ENCODE measurements around the gene ABI1.

ABI1 gene

DNA sequence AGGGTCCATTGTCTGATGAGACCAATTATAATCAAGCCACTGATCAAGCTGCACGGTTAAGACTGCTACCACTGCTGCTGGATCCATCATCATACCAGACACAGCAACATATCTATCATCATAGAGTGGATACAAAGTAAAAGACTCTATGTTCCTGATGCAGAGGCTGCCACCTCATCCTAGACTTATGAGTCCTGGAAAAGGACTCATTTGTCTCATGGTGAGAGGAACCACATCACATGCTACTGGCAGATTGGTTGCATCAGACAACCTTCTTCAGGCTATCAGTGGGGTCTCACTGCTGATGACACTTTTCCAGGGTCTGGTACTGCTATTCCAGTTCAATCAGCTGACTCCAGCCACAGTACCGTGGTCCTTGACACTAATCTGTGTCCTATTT lies 79.0 kb downstream of the ABI1 start:
- peak; percentile 5 for DNase-seq
- in situ Hi-C loops (cut with HindIII; ENCODE audit: low pct_ligation_motif_present, low pct_unique_long_range_greater_than_20kb, low sequenced_read_pairs) = no loop called here

DNA sequence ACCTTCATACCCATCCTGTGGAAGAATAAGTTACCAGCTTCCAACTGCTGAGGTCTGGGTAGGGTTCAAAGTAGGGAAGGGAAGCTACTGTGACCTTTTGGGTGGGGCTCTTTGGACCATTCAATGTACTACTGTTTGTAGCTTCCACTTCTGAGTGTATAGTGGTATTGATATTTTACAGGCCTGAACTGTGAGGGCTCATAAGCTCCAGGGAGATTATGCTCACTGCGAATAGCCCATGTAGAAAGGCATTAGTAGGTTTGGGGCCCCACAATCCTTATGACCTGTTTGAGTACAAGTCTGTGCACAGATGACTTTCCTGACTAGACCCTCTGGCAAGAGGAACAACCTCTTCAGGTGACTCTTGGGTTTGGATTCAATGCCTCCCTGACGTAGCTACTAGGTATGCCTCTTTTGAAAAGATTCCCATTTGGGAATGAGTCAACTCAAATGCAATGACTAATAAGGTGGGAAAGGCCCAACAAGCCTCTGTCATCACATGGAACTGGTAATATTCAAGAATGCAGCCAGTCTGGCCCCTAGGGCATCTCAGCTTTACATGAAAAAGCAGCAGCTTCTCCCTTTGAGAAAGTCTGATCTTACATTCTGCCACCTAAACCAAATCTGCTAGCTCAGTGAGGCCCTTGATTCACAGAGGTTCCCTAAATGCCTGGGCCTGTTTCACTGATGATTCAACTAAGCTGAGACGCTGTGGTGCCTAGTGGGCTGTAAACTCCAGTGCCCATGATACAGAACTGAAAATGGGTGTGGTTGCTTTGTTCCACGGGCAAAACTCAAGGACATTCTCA lies 79.8 kb downstream of the ABI1 start:
- DNase-seq = peak; percentile 80
- in situ Hi-C loops (cut with HindIII; ENCODE audit: low pct_ligation_motif_present, low pct_unique_long_range_greater_than_20kb, low sequenced_read_pairs) = no loop called here

DNA sequence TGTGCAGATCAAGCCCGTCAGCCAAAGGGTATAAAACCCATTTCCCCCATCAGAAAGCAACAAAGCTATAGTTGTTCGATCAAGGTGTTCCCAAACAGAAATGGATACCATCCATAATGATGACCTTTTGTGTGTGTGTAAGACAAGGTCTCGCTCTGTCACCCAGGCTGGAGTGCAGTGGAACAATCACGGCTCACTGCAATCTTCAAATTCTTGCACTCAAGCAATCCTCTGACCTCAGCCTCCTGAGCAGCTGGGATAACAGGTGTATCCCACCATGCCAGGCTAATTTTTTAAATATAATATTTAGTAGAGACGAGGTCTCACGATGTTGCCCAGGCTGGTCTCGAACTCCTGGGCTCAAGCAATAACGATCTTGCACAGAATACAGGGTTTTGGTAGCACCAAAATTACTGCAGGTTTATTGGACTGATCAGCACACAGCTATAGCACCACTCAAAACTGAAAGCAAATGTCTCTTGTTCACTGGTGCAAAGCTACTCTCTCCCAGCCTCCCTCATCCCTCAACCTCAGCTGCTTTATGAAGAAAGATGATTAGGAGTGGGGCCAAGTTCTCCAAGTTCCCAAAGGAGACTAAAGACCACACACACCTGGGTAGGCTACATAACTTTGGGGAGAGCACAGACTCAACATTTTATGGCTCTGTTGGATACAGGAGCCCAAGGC lies 80.5 kb downstream of the ABI1 start:
- DNase-seq = peak; percentile 50
- in situ Hi-C loops (cut with HindIII; ENCODE audit: low pct_ligation_motif_present, low pct_unique_long_range_greater_than_20kb, low sequenced_read_pairs) = no loop called here

DNA sequence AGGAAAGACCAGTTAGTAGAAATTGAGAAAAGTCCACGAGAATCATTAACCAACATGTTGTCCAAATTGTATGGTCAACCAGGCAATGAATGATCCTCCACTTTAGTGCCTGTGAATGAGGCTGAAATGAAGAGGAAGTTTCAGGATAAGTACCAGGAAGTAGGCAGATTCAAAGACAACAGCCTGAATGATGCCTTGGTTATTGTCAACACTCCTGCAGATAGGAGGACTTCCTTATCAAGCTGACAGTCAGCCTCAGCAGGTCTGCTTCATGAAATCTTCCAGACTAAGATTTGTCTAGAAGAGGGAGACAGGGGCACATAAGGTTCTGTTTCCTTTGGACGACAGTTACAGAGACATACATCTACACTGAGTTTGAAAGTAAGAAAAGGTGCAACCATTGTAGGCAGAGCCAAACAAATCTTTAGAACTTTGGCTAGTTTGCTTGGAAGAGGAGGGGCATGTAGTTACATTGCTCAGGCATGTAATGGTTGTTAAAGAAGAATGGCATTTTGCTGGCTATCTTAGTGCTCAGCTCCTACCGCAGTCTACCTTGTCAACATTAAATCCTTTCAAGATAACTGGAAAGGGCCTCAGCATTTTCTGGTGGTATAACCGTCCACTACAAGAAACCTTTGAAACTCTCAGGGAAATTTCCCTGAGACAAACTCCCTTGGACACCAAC lies 81.4 kb downstream of the ABI1 start:
- DNase-seq = no peak

DNA sequence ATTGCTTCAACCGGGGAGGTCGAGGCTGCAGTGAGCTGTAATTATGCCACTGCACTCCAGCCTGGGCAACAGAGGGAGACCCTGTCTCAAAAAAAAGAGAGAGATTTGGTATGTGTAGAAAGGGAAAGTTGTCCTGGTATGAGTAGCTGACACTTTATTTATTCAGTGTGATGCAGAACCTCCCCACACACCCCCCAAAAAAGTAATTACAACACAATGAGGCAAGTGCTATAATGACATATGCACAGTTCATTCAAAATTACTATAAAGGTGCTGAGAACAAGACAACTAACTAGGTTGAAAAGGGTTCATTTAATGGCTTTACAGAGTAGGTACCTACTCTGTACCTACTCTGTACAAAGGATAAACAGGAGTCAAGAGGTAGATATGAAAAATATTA lies 83.1 kb downstream of the ABI1 start:
- no peak for DNase-seq
- in situ Hi-C loops (cut with HindIII; ENCODE audit: low pct_ligation_motif_present, low pct_unique_long_range_greater_than_20kb, low sequenced_read_pairs) = no loop called here

More for the DNA sequence above, 81.4 kb downstream of the ABI1 start:
- in situ Hi-C loops (cut with HindIII; ENCODE audit: low pct_ligation_motif_present, low pct_unique_long_range_greater_than_20kb, low sequenced_read_pairs) = no loop called here

DNA sequence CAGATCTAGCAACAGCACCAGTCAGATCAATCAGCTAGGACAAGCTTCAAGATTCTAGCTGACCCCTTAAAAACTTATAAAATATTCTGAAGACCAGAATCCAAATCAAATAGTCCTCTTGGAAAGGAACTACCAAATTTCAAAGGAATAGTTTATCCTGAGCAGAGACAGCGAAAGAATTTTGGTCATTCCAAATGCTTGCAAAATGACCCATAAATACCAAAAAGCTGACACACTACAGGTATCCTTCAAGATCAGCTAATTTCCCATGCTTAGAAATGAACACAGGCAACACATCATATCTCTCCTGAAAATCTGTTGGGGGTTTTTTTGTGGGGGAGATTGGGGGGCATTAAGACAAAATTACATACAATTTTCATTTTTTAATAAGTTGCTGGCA lies 84.5 kb downstream of the ABI1 start:
- in situ Hi-C loops (cut with HindIII; ENCODE audit: low pct_ligation_motif_present, low pct_unique_long_range_greater_than_20kb, low sequenced_read_pairs) = no loop called here

DNA sequence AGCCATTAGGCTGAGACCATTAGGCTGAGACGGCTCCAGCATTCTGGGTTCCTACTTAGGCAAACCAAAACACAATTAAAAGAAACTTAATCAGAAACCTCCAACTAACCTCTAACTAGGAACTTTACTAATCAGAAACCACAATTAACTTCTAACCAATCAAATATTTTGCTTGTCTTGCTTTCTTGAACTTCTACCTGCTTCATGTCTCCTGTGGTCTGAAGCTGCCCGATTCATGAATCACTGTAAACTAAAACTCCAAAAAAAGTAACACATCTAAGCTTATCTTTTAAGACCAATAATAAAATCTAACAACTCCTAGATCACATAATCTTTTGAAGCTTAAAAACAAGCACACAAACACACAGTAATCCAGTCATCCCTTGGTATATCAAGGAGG lies 87.1 kb downstream of the ABI1 start:
- in situ Hi-C loops (cut with HindIII; ENCODE audit: low pct_ligation_motif_present, low pct_unique_long_range_greater_than_20kb, low sequenced_read_pairs) = no loop called here
- no peak for DNase-seq

More for the DNA sequence above, 84.5 kb downstream of the ABI1 start:
- no peak for DNase-seq

DNA sequence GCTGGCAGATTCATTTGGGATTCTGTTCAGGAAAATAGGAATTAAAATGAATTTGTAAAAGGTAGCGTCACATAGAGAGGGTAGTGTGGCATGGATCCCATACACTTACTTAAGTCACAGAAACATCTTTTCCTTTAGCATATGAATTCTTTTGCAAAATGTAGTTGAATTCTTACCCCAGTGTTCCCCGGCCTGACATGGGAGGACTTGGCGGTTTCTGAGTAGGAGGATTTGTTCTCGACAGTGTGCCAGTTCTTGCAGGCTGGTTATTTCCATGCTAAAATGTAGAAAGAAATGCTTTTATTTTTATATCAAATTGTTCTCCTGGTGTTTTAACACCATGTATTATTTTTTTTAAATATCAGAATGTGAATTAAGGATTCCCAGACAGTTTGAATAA lies 90.7 kb downstream of the ABI1 start:
- in situ Hi-C loops (cut with HindIII; ENCODE audit: low pct_ligation_motif_present, low pct_unique_long_range_greater_than_20kb, low sequenced_read_pairs) = no loop called here

DNA sequence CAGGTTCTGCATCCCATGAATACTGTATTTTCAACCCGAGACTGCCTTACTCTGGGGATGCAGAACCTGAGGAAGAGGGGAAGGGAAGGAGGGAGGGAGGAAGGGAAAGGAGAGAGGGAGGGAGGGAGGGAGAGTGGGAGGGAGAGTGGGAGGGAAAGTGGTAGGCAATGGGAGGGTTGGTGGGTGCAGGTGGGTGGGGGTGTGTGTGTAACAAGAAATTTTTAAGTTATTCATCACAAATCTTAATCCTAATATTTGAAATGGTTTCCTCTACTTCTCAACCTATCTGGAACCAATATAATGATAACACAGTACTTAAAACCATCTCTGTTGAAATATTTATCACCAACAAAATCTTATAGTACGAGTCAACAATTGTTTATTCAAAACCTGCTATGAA lies 95.2 kb downstream of the ABI1 start:
- DNase-seq = no peak
- in situ Hi-C loops (cut with HindIII; ENCODE audit: low pct_ligation_motif_present, low pct_unique_long_range_greater_than_20kb, low sequenced_read_pairs) = no loop called here

More for the DNA sequence above, 90.7 kb downstream of the ABI1 start:
- no peak for DNase-seq

DNA sequence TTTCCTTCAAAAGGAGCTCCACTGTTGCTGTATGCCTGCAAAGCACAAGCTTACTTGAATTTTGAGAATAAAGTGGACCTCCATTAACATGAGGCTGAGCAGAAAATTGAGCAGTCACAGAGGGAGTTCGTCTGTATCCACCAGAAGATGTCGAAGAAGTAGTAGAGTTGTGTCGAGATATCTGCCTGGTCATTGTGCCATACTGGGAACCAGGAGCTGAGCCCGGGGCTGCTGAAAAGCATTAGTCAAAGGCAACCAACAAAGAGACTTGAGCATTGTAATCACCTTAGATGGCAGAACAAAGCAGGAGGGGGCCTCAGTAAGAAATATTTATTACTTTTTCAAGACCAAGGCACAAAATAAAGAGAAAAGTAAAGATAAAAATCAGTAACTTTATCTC lies 101.8 kb downstream of the ABI1 start:
- in situ Hi-C loops (cut with HindIII; ENCODE audit: low pct_ligation_motif_present, low pct_unique_long_range_greater_than_20kb, low sequenced_read_pairs) = no loop called here
- no peak for DNase-seq

DNA sequence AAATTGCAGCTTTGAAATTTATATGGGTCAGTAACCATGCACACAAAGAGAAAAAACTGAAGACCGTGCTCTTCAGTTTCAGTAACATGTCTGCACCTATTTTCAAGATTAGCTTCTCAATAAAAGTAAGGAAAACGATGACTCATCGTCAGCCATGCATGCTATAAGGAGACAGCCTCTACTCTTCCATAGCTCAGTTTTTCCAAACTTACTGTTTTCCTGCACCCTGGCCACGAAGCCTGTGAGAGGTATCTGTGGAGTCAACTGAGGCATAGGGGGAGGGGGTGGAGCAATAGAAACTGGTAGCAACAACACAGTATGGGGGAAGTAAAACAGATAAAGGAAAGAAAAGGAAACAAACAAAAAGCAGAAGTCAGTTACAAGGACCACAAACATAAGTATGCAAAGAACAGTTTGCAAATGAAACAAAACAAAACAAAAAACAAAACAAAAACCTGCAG lies 105.3 kb downstream of the ABI1 start:
- DNase-seq = peak; percentile 69
- in situ Hi-C loops (cut with HindIII; ENCODE audit: low pct_ligation_motif_present, low pct_unique_long_range_greater_than_20kb, low sequenced_read_pairs) = no loop called here

DNA sequence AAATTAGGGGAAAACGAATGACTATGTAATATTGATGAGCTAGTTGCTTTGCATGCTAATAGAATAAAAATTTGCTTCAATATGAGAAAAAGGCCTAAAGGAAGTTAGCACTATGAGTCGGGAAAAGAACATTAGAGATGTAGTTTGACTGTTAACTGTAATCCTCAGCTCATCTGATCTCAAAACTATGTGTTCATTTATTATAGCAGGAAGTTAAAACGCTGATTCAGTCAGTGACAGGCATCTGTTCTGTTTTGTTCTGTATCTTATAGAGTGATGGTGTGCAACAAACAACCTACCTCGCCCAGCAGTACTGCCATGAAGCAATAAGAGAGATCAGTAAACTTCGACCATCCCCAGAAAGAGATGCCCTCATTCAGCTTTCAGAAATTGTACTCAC lies 114.7 kb downstream of the ABI1 start:
- DNase-seq = no peak
- in situ Hi-C loops (cut with HindIII; ENCODE audit: low pct_ligation_motif_present, low pct_unique_long_range_greater_than_20kb, low sequenced_read_pairs) = no loop called here

DNA sequence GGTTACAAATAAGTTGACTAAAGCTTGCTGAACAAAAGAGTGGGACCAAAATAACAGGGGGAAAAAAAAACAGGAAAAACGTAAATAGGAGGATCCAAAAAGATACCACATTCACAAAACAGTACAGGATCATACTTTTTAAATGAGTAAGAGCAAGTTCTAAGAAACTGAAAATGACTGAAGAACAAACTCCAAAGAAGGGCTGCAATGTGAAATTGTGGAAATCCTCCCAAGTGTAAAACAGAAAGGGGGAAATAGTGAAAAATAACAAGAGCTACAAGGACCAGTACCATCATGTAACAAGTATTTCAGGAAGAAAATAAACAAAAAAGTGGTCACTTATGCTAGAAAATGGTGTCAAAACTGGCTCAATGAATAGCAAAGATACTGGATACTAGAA lies 116.9 kb downstream of the ABI1 start:
- no peak for DNase-seq
- in situ Hi-C loops (cut with HindIII; ENCODE audit: low pct_ligation_motif_present, low pct_unique_long_range_greater_than_20kb, low sequenced_read_pairs) = no loop called here

DNA sequence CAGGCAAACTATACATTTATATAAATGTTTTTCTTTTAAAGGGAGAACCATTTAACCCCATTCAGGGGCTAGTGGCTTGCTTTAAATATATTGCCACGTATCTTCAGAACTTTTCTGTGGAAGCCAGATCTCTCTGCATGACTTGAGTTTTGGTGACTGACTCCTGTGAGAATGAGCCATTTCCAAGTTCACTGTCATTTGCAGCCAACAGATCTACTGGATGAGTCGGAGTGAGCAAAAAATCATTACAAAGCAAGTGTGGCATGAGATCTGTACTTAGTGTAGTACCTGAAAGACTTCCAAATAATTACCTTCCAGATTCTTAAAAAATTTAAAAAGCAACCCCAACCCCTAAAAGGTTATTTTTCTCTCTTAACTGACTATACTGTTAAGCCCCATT lies 117.7 kb downstream of the ABI1 start:
- in situ Hi-C loops (cut with HindIII; ENCODE audit: low pct_ligation_motif_present, low pct_unique_long_range_greater_than_20kb, low sequenced_read_pairs) = no loop called here
- no peak for DNase-seq

DNA sequence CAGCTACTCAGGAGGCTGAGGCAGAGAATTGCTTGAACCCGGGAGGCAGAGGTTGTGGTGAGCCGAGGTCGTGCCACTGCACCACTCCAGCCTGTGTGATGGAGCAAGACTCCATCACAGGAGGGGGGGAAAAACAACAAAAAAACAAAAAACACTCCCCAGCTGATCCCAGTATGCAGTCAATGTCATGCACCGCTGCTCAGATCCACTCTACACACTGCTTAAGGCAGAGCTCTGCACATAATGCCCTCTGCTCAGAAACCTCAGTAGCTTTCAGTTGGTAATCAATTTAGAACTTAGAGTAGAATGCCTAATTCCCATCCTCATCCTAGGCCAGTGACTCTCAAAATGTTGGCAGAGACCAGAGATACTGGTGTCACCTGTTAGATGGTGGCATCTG lies 119.4 kb downstream of the ABI1 start:
- DNase-seq = no peak
- in situ Hi-C loops (cut with HindIII; ENCODE audit: low pct_ligation_motif_present, low pct_unique_long_range_greater_than_20kb, low sequenced_read_pairs) = no loop called here

DNA sequence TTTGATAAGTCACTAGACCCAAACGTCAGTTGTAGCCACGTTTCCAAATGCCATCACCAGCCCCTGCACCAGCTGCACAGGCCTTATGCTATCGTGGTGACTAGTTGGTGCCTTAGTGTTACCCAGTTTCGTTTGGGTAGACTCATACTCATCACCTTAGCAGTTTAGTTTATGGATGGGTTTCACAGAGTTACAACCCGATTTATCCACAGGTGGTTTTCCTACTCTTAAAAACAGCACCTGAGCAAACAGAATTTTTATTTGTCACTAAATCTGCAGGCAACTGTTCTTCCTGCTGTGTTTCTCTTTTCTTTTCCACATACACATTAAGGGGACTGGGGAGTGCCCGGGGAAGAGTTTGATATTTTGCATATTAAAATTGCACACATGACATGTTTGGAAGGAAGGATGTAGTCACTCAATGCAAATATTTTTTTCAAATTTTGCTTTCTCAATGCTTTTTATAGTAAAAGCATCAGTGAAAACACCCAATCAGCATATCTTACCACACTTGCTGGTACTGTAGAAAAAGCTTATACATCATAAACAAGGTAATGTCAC lies 121.6 kb downstream of the ABI1 start:
- in situ Hi-C loops (cut with HindIII; ENCODE audit: low pct_ligation_motif_present, low pct_unique_long_range_greater_than_20kb, low sequenced_read_pairs) = no loop called here
- no peak for DNase-seq

DNA sequence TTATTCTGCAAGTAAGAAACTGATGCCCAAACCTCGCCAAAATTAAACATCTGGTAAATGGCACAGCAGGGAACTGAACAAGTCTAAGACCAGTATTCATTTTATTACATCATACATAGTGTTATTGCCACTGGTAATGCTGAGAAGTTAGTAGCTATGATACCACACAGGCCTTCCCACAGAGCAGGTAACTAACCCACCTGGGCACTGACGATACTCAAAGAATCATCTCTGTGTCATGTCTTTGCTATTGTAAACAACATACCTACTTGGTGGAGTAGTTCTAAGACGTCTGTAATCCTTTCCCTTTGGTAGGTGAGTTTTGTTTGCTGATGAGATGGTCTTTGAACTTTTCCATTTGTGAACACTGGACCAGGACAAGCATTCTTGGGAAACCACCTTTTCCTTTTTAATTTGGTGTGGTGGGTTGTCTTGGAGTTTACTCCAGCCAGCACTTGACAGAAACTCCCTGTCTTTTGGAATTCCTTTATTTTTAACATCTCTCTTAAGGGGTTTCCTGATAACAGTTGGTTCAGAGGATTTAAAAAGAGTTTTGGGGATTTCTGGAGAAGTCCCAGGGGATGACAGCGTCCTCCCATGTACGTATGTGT lies 122.4 kb downstream of the ABI1 start:
- in situ Hi-C loops (cut with HindIII; ENCODE audit: low pct_ligation_motif_present, low pct_unique_long_range_greater_than_20kb, low sequenced_read_pairs) = no loop called here
- DNase-seq = no peak

DNA sequence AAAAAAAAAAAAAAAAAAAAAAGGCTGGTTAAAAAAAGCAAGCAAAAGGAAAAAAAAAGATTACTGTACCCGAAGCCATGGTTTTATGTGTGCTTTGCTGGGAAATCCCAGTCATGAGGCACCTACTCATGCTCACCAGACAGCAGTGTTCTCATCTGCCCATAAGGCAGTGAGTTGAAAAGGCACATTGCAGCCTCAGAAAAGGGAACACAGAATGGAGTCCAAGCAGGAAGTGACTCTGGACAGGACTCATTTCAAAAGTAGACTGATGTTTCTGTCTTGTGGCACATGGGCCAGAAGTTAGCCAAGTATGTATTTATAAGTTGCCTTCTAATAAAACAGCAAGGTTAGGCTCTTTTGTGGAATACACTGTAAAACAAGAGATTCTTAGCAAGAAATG lies 123.0 kb downstream of the ABI1 start:
- DNase-seq = no peak
- in situ Hi-C loops (cut with HindIII; ENCODE audit: low pct_ligation_motif_present, low pct_unique_long_range_greater_than_20kb, low sequenced_read_pairs) = no loop called here

DNA sequence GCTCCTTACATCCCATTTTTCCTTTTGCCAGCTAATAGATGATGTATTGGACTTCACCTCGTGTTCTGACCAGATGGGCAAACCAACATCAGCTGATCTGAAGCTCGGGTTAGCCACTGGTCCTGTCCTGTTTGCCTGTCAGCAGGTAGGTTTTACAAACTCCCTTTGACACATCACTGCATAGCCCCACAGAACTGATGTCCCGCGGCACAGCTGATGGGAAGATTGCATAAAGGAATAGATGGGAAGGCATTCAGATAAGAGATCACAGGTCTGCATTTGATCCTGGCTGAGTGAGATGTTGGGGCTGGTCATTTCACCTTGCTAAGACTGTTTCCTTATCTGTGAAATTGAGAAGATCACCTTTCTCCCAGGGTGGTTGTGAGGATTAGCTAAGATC lies 125.3 kb downstream of the ABI1 start:
- in situ Hi-C loops (cut with HindIII; ENCODE audit: low pct_ligation_motif_present, low pct_unique_long_range_greater_than_20kb, low sequenced_read_pairs) = no loop called here
- DNase-seq = no peak
